ENCODE results near the gene PSMA6.
"Not testable (repeated sequence)": the region's sequence is repeated elsewhere in the genome, so short reads cannot be mapped to it uniquely, and the experiment has no call there.

PSMA6 gene

GRCh38 chr14:35326375-35326774 is 34.2 kb downstream of the PSMA6 start:
- DNase-seq (ENCODE audit: low read depth), result no peak

GRCh38 chr14:35331605-35332516 is 39.7 kb downstream of the PSMA6 start:
- no peak for DNase-seq (ENCODE audit: low read depth)

- no peak for DNase-seq (ENCODE audit: low read depth)
These were observed 40.5 kb downstream of the PSMA6 start for GRCh38 chr14:35332517-35333263.

- DNase-seq (ENCODE audit: low read depth), result no peak
These were observed 41.1 kb downstream of the PSMA6 start for GRCh38 chr14:35333264-35333730.

- DNase-seq (ENCODE audit: low read depth), result no peak
These were observed 41.9 kb downstream of the PSMA6 start for GRCh38 chr14:35333797-35334743.

- DNase-seq (ENCODE audit: low read depth), result no peak
These were observed 43.4 kb downstream of the PSMA6 start for GRCh38 chr14:35335388-35336092.

GRCh38 chr14:35336171-35336493 is 44.0 kb downstream of the PSMA6 start:
- DNase-seq (ENCODE audit: low read depth), result not testable (repeated sequence)

GRCh38 chr14:35336494-35337268 is 44.5 kb downstream of the PSMA6 start:
- DNase-seq (ENCODE audit: low read depth), result no peak

GRCh38 chr14:35337269-35338255 is 45.4 kb downstream of the PSMA6 start:
- DNase-seq (ENCODE audit: low read depth), result no peak

- DNase-seq (ENCODE audit: low read depth), result no peak
These were observed 46.7 kb downstream of the PSMA6 start for GRCh38 chr14:35338731-35339405.

GRCh38 chr14:35339761-35340406 is 47.7 kb downstream of the PSMA6 start:
- DNase-seq (ENCODE audit: low read depth), result no peak

GRCh38 chr14:35340616-35341453 is 48.7 kb downstream of the PSMA6 start:
- DNase-seq (ENCODE audit: low read depth), result no peak

- no peak for DNase-seq (ENCODE audit: low read depth)
These were observed 49.2 kb downstream of the PSMA6 start for GRCh38 chr14:35341454-35341750.

- DNase-seq (ENCODE audit: low read depth), result no peak
These were observed 49.7 kb downstream of the PSMA6 start for GRCh38 chr14:35341751-35342488.

GRCh38 chr14:35342489-35343010 is 50.4 kb downstream of the PSMA6 start:
- DNase-seq (ENCODE audit: low read depth), result no peak

GRCh38 chr14:35343702-35344101 is 51.5 kb downstream of the PSMA6 start:
- no peak for DNase-seq (ENCODE audit: low read depth)

Measured in non-pigmented ciliary epithelial cell (primary cell).